GM23248 (cell line): ENCODE results near the gene KRTAP3-3.

Experiments used
- EZH2 ChIP-seq: fragments of 200-600 bp; sonication (generic); IDR thresholded peaks from 2 replicates; pipeline ENCODE4 v1.6.1; 2018; ENCODE audit warnings: antibody characterized with exemption, mild to moderate bottlenecking; ENCODE audit not compliant: insufficient read depth, poor library complexity, severe bottlenecking
- EZH2phosphoT487 ChIP-seq: fragments of 200-600 bp; sonication (generic); IDR thresholded peaks from 2 replicates; pipeline ENCODE4 v1.6.1; 2018; ENCODE audit warnings: antibody characterized with exemption, moderate library complexity, mild to moderate bottlenecking, low read depth; ENCODE audit not compliant: insufficient read depth

DNA sequence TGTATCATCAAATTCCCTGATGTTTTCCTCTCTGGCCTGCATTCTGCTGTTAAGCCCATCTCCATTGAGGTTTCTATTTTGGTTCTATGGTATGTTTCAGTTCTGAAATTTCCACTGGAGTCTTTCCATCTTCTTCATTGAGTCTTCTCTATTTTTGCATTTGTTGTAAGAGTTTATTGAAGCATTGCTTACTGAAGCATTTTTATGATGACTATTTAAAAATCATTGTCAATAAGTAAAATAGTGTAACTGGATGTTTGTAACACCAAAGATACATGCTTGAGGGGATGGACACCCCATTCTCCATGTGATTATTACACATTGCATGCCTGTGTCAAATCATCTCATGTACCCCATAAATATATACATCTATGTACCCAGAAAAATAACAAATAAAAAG, 18.4 kb downstream of the KRTAP3-3 start:
- TF ChIP-seq EZH2 (no peak), EZH2phosphoT487 (no peak)
